NCI-H187 (cell line): ENCODE measurements around the gene TCP11L1.

Experiments
- DNase-seq, 2 experiments: peaks; one replicate each; lab custom pipeline; 2025; lab: John Stamatoyannopoulos, UW

The TCP11L1 gene

GRCh38 chr11:33039274-33040032, at the start of gene TCP11L1:
TSS of gene TCP11L1 (plus strand) at chr11:33039572. CDS start at chr11:33043774, 4,202 bp downstream.
- peak; percentile 83 to 94 for DNase-seq

GRCh38 chr11:32990481-32990880, 48.9 kb upstream of the TCP11L1 start:
- no peak for DNase-seq

GRCh38 chr11:32991427-32991826, 47.9 kb upstream of the TCP11L1 start:
- no peak for DNase-seq

GRCh38 chr11:32991898-32992297, 47.5 kb upstream of the TCP11L1 start:
- no peak for DNase-seq

GRCh38 chr11:33000181-33000580, 39.2 kb upstream of the TCP11L1 start:
- no peak for DNase-seq

GRCh38 chr11:33001281-33001680, 38.1 kb upstream of the TCP11L1 start:
- DNase-seq = no peak

GRCh38 chr11:33001751-33002542, 37.4 kb upstream of the TCP11L1 start:
- no peak for DNase-seq

GRCh38 chr11:33005175-33005574, 34.2 kb upstream of the TCP11L1 start:
- no peak for DNase-seq

- DNase-seq = no peak
Measured at GRCh38 chr11:33006010-33006409, 33.4 kb upstream of the TCP11L1 start.

- no peak for DNase-seq
Measured at GRCh38 chr11:33013755-33014154, 25.6 kb upstream of the TCP11L1 start.

GRCh38 chr11:33015621-33016551, 23.5 kb upstream of the TCP11L1 start, which contains the start of gene DEPDC7:
TSS of gene DEPDC7 (plus strand) at chr11:33015878. CDS start at chr11:33015956, 78 bp downstream.
- DNase-seq = peak; percentile 91 to 95

- no peak for DNase-seq
Measured at GRCh38 chr11:33016654-33017053, 22.7 kb upstream of the TCP11L1 start.

- no peak for DNase-seq
Measured at GRCh38 chr11:33017478-33017877, 21.9 kb upstream of the TCP11L1 start.

- DNase-seq = no peak
Measured at GRCh38 chr11:33017965-33018364, 21.4 kb upstream of the TCP11L1 start.

GRCh38 chr11:33018840-33019239, 20.5 kb upstream of the TCP11L1 start:
- DNase-seq = no peak

- DNase-seq = no peak
Measured at GRCh38 chr11:33021501-33021900, 17.9 kb upstream of the TCP11L1 start.

- DNase-seq = no peak
Measured at GRCh38 chr11:33021937-33022336, 17.4 kb upstream of the TCP11L1 start.

- DNase-seq = no peak
Measured at GRCh38 chr11:33025339-33025722, 14.0 kb upstream of the TCP11L1 start.

GRCh38 chr11:33027233-33027632, 12.1 kb upstream of the TCP11L1 start:
- DNase-seq = no peak

GRCh38 chr11:33027846-33028536, 11.4 kb upstream of the TCP11L1 start:
- DNase-seq = no peak

- DNase-seq = no peak
Measured at GRCh38 chr11:33028537-33028914, 10.8 kb upstream of the TCP11L1 start.
